ENCODE measurements around the gene SYNGR4.
A peak's percentile ranks its signal among the peaks of the same experiment; 100 is the strongest.

Gene SYNGR4

GRCh38 chr19:48341515-48342413 is 22.4 kb upstream of the SYNGR4 start:
- DNase-seq (ENCODE audit: low read depth in 2 of 3, low spot score in 1 of 3) = no peak

GRCh38 chr19:48342414-48342738 is 21.8 kb upstream of the SYNGR4 start:
- DNase-seq (ENCODE audit: low read depth in 2 of 3, low spot score in 1 of 3) = no peak

DNA sequence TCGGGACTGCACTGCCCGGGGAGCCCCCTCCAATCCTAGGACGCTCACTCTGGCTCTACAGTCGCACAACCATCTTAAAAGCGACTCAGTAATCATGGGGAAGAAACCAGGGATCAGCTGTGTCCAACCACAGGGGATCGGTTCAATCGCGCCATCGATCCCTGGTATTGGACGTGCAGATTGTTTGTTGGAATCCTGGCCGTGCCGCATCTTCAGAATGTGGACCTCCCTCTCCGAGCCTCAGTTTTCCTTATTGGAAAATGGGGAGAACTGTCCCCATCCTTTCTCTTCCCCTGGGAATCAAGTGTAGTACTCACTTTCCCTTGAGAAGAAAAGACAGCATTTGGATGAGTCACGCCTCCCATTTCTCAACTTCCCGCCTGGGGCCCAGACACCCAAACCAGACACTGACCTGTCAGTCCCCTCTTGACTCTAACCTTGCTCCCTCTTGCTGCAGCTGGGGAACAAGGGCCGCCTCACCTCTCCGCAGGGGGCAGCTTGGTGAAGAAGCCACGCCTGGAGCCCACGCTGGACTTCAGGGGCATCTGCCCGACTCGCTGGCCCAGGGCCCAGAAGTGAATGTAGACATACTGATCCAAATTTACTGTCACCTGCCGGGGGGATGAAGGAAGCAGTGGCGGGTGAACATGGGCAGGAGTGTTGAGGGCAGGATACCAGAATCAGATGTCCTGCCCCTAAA is 21.2 kb upstream of the SYNGR4 start:
- no peak for DNase-seq (ENCODE audit: low read depth in 2 of 3, low spot score in 1 of 3)

- DNase-seq (ENCODE audit: low read depth in 2 of 3, low spot score in 1 of 3) = no peak
Observed at GRCh38 chr19:48344892-48345291, 19.3 kb upstream of the SYNGR4 start.

GRCh38 chr19:48346191-48346590 is 18.0 kb upstream of the SYNGR4 start:
- no peak for DNase-seq (ENCODE audit: low read depth in 2 of 3, low spot score in 1 of 3)

DNA sequence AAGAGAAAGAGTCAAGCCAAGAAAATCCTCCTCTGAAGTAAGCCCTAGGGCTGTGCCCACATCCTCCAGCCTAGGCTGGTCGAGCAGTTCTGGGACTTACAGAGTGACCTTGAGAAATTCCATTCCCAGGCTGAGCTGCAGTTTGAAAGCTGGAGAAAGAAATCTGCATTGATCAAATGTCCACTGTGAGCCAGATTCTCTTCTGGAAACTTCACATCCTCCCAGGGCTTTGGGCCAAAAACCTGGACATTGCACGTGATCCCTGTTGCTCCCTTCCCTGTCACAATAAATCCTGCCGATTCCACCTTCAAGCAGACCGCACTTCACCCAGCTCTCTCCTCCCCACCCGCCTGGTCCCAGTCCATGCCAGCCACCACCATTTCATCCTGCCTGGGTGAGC is 16.1 kb upstream of the SYNGR4 start:
- DNase-seq (ENCODE audit: low read depth in 2 of 3, low spot score in 1 of 3) = no peak

- DNase-seq (ENCODE audit: low read depth in 2 of 3, low spot score in 1 of 3) = no peak
Observed at GRCh38 chr19:48348737-48349136, 15.4 kb upstream of the SYNGR4 start.

DNA sequence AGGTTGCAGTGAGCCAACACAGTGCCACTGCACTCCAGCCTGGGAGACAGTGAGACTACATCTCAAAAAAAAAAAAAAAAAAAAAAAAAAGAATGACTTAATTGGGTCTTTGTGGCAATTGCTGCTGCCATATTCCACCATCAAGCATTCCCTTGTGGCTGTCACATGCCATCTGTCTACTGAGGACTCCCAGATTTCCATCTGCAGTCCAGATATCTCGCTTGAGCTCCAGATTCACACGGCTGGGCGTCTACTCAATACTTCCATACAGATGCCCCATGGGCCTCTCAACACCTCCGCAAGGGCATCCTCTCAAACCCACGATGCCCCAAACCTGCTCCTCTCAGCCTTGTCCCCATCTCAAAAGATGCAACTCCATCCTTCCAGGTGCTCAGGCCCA is 13.3 kb upstream of the SYNGR4 start:
- no peak for DNase-seq (ENCODE audit: low read depth in 2 of 3, low spot score in 1 of 3)

DNA sequence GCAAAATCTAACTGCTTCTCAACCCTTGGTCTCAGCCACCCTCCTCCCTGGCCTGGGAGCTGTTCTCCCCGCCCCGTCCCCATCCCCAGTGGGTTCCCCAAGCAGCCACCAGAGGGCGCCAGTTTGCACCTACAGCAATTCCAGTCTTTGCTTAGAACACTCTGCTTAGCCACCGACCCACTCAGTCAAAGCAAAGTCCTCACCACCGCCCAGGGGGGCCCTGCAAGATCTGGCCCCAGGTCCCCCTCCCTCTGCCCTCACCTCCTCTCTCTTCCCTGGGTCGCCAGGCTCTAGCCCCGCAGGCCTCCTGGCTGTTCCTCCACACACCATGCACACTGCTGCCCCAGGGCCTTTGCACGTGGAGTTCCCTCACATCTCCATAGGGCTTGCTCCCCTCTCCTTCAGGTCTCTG is 12.8 kb upstream of the SYNGR4 start:
- peak; percentile 73 to 90 (median 77) for DNase-seq (ENCODE audit: low read depth in 2 of 3, low spot score in 1 of 3)

- no peak for DNase-seq (ENCODE audit: low read depth in 2 of 3, low spot score in 1 of 3)
Observed at GRCh38 chr19:48353677-48354076, 10.5 kb upstream of the SYNGR4 start.

GRCh38 chr19:48354332-48354992 is 9.7 kb upstream of the SYNGR4 start:
- DNase-seq (ENCODE audit: low read depth in 2 of 3, low spot score in 1 of 3) = no peak

- no peak for DNase-seq (ENCODE audit: low read depth in 2 of 3, low spot score in 1 of 3)
Observed at GRCh38 chr19:48355365-48355954, 8.7 kb upstream of the SYNGR4 start.

DNA sequence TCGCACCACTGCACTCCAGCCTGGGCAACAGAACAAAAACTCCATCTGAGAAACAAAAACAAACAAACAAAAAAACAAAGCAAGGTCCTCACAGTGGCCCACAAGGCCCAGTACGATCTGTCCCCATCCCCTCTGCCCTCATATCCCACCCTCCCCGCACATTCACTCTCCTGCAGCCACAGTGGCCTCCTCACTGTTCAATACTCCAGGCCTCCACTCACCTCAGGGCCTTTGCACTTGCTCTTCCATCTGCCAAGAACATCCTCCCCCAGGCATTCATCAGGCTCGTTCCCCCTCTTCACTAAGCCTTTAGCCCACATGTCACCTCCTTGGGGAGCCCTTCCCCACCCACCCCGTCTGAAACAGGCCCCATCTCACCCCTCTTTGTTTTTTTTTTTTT is 5.0 kb upstream of the SYNGR4 start:
- DNase-seq (ENCODE audit: low read depth in 2 of 3, low spot score in 1 of 3) = no peak

DNA sequence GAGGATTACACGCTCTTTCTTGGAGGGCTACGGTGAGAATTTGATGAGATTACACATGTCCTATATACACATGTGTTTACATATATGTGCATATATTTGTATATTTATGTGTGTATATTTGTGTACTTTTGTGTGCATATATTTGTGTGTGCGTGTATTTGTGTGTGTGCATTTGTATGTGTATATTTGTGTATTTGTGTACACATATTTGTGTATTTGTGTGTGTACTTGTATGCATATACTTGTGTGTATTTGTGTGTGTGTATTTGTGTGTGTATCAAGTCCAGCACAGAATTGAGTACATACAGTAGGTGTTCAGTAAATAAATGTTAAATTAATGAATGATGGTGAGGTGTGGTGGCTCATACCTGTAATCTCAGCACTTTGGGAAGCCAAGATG is 2.3 kb upstream of the SYNGR4 start:
- no peak for DNase-seq (ENCODE audit: low read depth in 2 of 3, low spot score in 1 of 3)

GRCh38 chr19:48362716-48363499 is 1.3 kb upstream of the SYNGR4 start:
- DNase-seq (ENCODE audit: low read depth in 2 of 3, low spot score in 1 of 3) = peak; percentile 82 to 90 (median 83)

- DNase-seq (ENCODE audit: low read depth in 2 of 3, low spot score in 1 of 3) = no peak
Observed at GRCh38 chr19:48363500-48363809, 712 bp upstream of the SYNGR4 start.

DNA sequence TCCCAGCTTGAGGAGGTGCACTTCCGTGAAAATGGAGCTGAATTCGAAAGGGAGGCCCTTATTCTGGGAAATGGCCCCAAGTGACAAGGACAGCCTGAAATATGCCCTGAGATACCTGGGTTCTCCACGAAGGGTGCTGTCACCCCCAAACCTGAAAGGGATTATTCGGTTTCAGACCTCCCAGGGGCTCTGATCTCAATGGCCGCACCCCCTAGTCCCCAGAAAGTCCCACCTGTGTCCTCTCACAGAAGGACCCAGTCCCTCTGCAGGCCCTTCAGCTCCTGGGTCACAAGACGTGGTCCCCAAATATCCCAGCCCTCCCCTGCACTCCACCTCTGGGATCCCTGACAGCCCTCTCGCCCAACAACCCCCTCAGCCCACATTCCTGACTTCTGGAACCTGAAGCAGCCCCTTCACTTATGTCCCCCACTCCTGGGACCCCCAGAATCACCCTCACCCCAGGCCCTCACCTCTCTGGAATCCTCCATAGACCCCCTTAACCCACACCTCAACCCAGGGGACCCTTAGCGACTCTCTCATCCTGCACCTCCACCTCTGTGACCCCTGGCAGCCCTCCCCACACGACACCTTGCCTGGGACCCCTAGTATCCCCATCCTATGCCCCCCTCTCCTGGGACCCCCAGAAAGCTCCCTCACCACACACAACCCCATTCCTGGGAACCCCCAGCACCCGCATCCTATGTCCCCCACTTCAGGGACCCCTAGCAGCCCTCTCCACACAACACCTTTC is 606 bp downstream of the SYNGR4 start:
- peak in 2 of 3 donors; percentile 3 to 4 for DNase-seq (ENCODE audit: low read depth in 2 of 3, low spot score in 1 of 3)

- DNase-seq (ENCODE audit: low read depth in 2 of 3, low spot score in 1 of 3) = no peak
Observed at GRCh38 chr19:48365602-48366001, 1.4 kb downstream of the SYNGR4 start.

- DNase-seq (ENCODE audit: low read depth in 2 of 3, low spot score in 1 of 3) = no peak
Observed at GRCh38 chr19:48367855-48368254, 3.7 kb downstream of the SYNGR4 start.

DNA sequence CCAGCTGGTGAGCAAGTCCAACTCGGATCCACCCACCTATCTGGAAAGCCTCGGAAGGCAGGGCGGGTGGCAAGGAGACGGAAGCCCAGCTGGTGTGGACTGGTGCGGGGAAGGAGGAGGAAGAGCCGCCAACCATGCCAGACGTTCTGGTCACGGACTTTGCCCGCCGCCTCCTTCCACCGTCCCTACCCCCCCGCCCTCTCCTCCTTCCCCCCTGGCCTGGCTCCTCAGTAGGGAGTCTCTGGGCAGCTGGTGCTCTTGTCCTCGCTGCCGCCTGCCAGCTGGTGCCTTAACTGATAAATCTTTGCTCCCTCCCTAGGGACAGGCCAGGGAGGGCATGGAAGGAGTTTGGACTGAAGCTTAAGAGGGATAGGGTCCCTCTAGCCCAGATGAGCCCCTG is 4.8 kb downstream of the SYNGR4 start:
- no peak for DNase-seq (ENCODE audit: low read depth in 2 of 3, low spot score in 1 of 3)

All from stimulated activated CD4-positive, alpha-beta T cell treated with anti-CD3 and anti-CD28 coated beads, Interleukin-12 subunit alpha, Interleukin-12 subunit beta, amount 100 ng/mL, for 48 hours (primary cell).